CD4-positive, alpha-beta T cell treated with Interleukin-15 for 1 hour (primary cell): ENCODE measurements around the gene MET.
"Not testable (repeated sequence)": the region's sequence is repeated elsewhere in the genome, so short reads cannot be mapped to it uniquely, and the experiment has no call there.

ENCODE experiments used
- DNase-seq: peaks from one replicate; pipeline ENCODE4 v3.0.0-alpha.2; 2020

Gene MET

GRCh38 chr7:116754186-116754585 lies 82.2 kb downstream of the MET start:
- DNase-seq, result no peak

DNA sequence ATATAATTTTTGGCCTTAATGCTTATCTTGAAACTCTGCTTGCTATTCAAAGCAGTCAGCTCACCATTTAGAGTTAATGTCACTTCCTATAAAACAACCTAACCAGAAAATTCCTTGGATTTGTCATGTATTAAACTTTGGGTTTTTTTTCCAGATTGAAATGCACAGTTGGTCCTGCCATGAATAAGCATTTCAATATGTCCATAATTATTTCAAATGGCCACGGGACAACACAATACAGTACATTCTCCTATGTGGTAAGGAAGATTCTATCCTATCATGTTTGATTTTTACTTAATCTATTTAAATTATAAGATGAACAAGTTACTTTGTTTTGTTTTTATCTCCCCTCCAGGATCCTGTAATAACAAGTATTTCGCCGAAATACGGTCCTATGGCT lies 85.3 kb downstream of the MET start:
- DNase-seq, result no peak

GRCh38 chr7:116759642-116760041 lies 87.6 kb downstream of the MET start:
- not testable (repeated sequence) for DNase-seq

DNA sequence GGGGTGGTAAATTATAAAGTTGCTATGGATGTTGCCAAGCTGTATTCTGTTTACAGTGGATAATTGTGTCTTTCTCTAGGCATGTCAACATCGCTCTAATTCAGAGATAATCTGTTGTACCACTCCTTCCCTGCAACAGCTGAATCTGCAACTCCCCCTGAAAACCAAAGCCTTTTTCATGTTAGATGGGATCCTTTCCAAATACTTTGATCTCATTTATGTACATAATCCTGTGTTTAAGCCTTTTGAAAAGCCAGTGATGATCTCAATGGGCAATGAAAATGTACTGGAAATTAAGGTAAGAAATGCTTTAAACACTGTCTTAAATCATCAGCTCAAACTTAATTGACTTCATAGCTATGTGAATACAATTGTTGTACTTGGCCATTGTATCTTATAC lies 91.0 kb downstream of the MET start:
- no peak for DNase-seq

GRCh38 chr7:116763647-116764046 lies 91.7 kb downstream of the MET start:
- no peak for DNase-seq

DNA sequence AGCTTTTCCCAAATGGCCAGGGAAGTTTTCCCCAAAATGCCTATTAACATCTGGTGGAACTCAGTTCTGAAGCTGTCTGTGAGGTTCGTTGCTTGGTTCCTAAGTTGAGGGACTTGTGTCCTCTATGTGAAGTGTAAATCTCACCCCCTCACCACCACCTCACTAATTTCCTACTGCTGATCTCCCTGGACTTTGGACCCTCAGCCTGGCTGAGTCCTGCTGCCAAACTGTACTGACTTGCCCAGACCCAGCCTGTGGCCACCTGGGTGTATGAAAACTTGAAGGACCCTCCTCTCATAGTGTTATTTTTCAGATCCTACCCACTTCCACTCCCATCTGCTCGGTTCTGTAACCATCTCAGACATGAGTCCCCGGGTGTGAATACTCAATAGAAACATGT lies 94.9 kb downstream of the MET start:
- DNase-seq, result no peak

DNA sequence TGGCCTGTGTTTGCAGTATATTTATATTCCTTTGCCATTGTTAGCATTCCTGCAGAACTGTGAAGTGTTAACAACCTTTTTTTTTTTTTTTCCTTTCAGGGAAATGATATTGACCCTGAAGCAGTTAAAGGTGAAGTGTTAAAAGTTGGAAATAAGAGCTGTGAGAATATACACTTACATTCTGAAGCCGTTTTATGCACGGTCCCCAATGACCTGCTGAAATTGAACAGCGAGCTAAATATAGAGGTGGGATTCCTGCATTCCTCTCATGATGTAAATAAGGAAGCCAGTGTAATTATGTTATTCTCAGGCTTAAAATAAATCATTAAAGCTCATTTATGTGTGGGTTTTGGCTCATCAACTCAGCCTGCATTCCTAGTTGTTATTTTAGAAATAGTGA lies 97.5 kb downstream of the MET start:
- DNase-seq, result no peak

- no peak for DNase-seq
Measured at GRCh38 chr7:116770941-116771340, 98.9 kb downstream of the MET start.

DNA sequence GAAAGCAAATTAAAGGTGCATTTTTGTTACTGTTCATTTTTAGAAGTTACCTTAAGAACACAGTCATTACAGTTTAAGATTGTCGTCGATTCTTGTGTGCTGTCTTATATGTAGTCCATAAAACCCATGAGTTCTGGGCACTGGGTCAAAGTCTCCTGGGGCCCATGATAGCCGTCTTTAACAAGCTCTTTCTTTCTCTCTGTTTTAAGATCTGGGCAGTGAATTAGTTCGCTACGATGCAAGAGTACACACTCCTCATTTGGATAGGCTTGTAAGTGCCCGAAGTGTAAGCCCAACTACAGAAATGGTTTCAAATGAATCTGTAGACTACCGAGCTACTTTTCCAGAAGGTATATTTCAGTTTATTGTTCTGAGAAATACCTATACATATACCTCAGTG lies 99.6 kb downstream of the MET start:
- DNase-seq, result no peak

DNA sequence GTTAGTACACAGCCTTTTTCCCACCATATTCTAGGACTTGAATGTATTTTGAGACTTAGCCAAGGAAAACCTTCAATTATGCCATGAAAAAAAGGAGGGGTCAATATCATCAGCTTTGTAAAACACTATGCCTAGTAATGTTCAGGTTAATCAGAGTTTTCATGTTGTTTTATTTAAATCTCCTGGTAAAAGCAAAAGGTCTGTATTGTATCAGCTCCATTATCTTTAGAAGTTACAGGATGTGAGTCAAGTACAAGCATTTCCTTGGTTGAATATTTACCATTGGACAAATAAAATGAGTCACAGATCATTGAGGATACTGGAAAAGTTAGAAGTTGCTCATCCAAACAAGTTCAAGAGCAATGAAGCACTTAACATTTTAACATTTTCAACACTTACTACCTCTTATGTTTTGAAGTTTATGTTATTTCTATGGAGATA lies 100.4 kb downstream of the MET start:
- DNase-seq, result no peak

GRCh38 chr7:116772926-116773749 lies 101.1 kb downstream of the MET start:
- no peak for DNase-seq

DNA sequence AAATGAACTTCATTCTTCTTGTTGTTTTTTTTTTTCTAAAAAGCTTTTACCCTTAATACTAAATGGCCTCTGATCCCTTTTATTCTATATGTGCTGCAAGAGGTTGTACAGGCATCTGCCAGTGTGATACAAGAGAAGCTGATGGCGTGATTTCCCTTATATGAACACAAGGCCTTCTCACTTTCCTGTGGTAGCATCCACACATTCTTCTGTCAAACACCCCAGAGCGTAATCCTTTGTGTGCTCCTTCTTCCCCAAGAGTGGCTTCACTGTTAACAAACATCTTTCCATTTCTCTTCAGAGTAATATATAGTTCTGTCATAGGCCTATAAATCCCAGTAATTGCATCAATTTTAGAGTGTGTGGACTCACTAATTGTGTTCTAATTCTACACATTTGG lies 104.0 kb downstream of the MET start:
- DNase-seq, result no peak

- no peak for DNase-seq
Measured at GRCh38 chr7:116776610-116777289, 104.8 kb downstream of the MET start.

DNA sequence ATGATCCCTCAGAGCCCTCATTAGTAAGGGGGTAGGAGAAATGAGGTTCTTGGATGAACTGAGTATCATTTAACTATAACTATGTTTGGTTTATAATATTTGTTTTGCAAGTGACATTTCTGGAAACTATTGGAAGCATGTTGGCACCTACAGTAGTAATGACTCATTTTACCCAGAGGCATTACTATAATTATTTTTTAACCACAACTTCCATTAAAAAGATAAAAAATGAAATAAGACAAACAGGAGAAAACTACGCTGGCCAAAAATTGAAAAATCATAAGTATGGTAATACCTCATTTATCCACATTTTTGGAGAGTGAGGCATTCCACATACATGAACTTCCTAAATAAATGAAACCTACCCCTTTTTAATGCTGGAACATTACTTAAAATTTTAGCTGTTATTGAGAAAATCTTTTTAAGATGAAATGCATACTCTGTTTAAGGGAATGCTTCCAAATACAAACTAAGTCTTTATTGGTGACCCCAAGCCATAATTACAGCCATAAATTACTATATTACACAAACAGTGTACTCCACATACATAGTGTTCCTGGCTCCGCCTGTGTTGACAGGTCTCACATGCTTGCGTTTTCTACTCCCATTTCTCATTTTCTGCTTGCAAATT lies 105.8 kb downstream of the MET start:
- DNase-seq, result no peak

DNA sequence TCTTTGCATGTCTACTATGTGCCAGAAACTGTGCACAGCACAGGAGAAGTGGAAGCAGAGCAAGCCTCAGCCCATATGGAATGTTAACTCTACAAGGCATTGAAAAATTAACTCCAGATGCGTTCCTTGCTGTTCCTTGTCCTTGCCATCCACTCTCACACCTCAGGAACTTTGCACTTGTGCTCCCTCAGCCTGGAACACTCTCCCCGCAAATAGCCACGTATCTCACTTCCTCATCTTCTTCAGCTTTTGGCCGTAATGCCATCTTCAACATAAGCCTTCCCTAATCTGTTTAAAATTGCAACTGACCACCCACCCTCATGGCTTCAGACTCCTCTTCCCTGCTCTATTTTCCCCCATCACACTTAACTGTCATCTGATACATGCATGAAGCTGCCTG lies 107.2 kb downstream of the MET start:
- no peak for DNase-seq

DNA sequence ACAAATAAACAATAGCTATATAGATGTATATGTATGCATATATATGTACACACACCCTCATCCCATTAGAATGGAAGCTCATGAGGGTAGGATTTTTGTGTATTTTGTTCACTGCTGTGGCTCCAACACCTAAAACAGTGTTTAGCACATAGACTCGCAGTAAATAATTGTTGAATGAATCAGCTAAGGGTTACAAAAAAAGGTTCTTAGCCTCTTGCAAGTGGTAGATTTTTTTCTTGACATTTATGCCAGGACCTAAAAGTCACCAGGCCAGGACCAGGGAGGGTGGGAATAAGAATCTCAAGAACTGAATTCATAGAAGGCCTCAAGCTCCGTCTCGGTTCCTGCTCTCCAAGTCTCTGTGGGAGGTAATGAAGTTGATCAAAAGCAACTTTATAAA lies 107.9 kb downstream of the MET start:
- DNase-seq, result no peak

DNA sequence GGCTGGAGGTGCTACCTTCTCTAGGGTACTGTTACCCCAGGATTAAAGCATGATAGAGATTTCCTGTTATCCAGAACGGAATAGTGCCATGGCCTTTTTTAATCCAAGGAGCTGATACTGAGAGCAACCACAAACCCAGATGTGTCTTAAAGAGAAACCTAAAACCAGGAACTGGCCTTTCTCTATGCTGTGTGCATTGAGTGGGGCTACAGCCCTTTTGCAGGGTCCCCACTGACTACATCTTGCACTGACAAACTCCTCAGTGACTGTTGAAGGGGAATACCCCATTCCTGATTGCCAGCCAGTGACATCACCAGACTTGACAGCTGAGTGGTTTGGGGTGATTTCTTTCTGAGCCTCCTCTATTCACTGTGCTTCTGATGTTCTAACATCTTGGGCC lies 108.5 kb downstream of the MET start:
- no peak for DNase-seq

- no peak for DNase-seq
Measured at GRCh38 chr7:116780966-116781365, 109.0 kb downstream of the MET start.

DNA sequence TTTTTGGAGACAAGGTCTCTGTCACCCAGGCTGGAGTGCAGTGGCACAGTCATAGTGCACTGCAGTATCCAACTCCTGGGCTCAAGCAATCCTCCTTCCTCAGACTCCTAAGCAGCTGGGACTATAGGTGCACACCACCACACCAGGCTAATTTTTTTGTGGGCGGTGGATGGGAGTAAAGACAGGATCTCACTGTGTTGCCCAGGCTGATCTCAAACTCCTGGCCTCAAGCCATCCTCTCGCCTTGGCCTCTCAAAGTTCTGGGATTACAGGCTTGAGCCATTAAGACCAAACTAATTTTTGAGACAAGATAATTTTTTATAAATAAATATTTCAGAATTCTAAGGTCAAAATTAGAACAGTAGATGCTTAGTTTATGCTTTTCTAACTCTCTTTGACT lies 109.6 kb downstream of the MET start:
- DNase-seq, result no peak

DNA sequence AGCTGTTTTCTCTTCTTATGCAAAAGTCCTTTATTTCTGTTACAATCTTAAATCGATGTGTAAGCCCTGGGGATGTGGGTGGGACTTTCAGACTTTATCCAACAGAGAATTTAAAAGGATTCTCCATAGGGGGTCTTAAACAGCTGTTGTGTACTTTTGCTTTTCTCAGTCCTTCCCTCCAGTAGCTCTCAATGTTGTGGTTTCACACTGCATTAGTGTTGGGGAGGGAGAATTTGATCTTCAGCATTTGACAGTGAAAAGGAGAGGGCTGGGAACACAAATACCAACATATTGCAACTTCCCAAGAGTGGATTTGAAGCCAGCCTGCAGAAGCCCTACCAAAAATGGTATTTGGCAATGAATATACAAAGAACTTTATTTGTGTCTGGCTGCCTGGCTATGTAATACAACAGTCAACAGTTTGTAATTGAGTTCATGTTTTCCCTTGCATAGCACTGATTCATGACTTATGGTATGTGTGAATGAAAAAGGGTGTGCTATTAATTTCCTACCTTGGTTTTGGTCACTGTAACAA lies 110.2 kb downstream of the MET start:
- DNase-seq, result no peak

DNA sequence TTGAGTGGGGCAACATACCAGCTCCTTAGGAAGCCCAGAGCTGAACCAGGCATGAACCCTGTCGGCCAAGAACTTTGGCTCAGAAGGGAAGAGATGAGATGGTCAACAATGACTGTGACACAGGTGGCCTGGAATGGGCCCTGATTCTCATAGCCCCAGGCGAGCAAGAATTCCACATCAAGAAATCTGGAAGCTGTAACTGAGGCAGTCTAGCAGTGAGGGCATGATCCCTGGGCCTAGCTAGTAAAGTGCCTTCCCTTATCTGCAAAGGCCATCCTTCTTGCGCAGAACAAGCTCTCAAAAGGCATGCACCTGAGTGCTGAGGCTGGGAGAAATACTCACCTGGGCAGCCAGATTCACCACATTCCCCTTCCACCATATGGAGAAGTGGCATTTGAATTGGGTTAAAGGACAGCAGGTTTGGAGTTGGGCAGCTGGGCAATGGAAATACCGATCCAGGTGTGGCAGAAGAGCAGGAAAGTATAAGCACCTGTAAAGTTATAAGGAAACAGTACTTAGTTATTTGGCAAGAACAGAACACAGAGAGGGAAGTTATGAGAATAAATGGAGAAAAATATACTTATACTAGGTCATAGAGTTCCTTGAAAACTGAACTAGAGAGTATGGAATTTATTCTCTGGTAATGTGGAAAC lies 111.8 kb downstream of the MET start:
- DNase-seq, result no peak

DNA sequence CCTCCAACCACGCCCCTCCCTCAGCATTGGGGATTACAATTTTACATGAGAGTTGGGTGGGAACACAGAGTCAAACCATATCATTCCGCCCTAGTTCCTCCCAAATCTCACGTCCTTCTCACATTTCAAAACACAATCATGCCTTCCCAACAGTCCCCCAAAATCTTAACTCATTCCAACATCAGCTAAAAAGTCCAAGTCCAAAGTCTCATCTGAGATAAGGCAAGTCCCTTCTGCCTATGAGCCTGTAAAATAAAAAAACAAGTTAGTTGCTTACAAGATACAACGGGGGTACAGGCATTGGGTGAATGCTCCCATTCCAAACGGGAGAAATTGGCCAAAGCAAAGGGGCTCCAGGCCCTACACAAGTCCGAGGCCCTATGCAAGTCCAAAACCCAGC lies 112.7 kb downstream of the MET start:
- DNase-seq, result no peak

GRCh38 chr7:116785843-116786242 lies 113.8 kb downstream of the MET start:
- DNase-seq, result no peak
